ENCODE results near the gene DDX5.
"Not testable (repeated sequence)": the region's sequence is repeated elsewhere in the genome, so short reads cannot be mapped to it uniquely, and the experiment has no call there.

DDX5 gene

DNA sequence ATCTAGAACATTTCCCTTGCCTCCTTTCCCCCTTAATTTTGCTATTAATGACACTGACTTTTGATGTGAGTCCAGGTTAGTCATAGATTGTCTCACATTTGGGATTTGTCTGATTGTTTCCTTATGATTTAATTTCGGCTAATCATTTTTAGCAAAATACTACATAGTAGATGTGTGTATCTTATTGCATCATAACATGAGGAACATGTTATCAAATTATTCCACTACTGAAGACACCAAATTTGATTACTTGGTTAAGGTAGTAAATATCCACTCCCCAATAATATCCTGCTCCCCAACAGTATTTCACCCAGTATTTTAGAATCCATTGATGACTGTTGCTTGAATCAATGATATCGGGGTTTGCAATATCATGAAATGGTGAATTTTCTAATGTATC, 12.0 kb downstream of the DDX5 start:
- no peak for DNase-seq

DNA sequence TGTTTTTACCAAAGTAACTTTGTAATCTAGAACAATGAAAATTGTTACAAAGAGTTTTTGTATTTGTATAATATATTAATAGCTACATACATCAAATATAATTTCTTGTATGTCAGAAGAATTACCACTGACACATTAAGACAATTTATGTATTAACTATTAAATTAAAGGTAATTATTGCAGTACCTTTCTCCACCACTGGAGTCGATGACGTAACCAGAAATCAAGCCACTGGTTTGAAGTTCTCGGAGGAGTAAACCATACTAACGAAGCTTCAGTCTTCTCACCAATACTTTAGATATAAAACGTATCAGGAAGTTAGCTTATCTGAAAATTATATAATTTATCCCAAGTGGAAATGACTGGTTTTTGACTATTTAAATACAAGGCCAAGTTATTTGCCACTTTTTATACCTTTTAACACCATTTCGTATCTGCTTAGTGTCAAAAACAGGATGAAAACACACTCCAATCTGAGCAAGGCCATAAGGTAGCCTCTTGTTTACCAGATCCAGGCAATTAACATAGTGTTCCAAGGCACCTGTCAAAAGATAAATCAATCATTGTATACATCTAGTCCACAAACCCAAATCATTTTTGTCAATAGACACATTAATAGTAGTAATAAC, 13.5 kb downstream of the DDX5 start:
- no peak for DNase-seq

DNA sequence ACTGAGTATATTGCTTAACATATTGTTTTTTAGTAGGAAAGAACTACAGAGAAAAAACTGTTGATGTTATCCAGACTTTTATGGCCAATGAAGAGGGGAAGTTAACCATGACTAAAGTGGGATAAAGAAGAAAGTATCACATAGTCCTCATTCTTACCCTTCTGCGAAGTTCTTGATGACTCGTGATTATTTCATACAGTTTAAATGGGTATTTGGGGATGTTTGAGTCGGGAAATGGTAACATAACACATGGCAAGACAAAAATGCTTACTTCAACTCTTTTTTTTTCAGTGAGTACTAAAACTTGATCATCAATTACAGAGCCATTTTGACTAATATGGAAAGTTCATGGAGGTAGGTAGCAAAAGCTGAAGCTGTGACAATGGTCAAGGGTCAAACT, 14.1 kb downstream of the DDX5 start:
- DNase-seq: no peak

DNA sequence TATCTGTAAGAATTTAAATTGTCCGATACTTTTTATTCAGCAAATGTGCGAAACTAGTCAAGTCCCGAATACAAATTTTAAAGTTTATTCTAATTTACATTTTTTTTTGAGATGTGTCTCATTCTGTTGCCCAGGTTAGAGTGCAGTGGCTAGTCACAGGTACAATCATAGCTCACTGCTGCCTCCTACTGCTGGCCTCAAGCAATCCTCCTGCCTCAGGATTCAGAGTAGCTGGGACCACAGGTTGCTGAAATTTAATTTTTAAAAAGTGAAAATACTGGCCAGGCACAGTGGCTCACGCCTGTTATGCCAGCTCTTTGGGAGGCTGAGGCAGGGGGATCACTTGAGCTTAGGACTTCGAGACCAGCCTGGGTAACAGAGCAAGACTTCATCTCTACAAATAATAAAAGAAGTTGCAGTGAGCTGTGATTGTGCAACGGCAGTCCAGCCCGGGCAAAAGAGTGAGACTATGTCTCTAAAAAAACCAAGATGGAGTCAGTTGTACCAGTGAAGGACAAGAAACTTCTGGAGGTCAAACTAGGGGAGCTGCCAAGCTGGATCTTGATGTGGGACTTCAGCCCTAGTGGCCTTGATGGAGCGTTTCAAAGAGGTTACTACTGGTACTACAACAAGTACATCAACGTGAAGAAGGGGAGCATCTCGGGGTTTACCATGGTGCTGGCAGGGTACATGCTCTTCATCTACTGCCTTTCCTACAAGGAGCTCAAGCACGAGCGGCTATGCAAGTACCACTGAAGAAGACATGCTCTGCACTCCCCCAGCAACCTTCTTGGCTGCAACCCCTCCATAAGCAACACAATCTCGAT, 14.8 kb downstream of the DDX5 start:
- DNase-seq: peak in 1 of 56 donors; percentile 0

DNA sequence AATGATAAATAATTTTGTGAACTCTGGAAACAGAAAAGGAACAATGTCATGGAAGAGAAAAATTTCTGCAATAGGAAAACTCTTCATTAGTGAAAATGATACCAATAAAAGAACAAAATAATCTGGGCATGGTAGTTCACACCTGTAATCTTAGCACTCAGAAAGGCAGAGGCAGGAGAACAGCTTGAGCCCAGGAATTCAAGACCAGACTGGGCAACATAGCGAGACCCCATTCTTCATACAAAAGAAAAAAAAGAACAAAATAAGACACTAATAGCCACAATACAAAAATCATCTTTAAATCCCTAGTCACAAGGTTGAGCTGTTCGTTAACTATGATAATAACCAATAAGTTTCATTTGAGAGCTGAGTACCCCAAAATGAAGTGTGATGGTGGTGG, 17.8 kb downstream of the DDX5 start:
- no peak for DNase-seq

DNA sequence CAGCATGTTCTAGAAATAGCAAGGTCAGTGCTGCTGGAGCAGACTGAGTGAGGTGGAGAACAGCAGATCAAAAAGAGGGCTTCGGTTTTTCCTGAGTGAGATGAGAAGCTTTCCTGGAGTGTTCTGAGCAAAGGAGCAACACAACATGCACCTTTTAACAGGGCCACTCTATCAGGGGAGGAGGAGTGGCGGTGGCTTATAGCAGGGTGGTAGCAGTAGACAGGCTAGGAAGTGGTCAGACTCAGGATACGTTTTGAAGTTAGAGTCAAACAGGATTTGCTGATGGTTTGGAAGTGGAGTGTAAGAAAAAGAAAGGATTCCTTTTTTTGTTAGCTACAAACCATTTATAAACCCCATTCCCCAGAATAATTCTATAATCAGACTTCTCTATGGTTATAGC, 21.7 kb downstream of the DDX5 start:
- no peak for DNase-seq

DNA sequence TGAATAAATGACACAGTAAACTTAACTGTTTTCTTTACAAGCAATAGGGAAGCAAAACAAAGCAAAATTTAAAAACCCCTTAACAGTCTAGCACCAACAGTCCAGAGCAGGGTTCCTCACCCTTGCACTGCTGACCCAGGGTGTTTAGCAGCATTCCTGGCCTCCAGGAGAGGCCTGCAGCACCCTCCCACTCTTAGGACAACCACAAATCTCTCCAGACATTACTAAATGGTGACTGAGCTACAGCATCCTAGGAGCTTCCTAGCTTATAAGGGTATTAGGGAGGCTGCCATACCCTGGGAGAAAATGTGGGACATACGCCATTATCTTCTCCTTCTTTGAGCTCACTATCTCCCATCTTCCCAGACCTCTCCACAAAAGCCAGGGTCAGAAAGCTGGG, 25.1 kb downstream of the DDX5 start:
- no peak for DNase-seq

DNA sequence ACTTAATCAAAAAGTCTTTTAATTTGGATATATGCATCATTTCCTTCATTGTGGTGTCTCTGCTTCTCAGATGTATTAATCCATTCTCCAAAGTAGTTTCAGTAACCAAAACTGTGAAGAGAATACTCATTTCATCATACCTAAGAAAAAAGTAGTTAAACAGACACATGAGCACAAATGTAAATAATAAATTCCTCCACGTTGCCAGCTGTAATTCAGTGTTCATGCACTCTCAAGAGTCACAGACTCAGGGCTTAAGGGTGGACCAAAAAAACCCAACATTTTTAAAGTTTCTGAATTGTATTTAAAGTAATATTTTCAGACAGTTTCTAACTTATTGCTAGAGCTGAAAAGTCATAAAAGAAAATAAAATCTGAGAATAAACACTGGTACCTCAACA, 28.2 kb downstream of the DDX5 start:
- DNase-seq: no peak

DNA sequence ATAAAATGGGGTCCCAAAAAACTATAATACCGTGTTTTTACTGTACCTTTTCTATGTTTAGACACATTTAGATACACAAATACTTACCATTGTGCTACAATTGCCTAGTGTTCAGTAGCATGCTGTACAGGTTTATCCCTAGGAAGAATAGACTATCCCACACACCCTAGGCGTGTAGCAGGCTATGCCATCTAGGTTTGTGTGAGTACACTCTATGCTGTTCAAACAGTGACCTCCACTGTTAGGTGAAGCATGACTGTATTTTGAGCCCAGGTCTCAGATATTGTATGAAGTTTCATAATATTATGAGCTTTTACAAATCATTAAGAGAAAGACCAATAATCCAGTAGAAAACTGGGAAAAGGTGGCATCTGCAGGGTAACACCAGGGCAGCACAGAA, 33.5 kb downstream of the DDX5 start:
- DNase-seq: no peak

DNA sequence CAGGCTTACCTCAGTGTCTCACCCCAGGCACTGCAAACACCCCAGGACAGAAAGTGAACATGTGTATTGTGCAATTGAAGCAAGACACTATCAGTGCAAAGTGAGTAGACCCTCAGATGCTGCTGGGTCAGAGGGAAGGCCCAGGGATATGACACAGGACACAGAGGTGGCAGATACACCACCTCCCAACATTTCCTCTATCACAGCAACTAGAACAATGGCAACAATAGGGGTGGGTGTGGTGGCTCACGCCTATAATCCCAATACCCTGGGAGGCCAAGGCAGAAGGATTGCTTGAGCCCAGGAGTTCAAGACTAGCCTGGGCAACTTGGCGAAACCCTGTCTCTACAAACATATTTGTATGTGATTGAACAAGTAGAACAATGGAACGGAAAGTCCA, 34.6 kb downstream of the DDX5 start:
- DNase-seq: no peak

DNA sequence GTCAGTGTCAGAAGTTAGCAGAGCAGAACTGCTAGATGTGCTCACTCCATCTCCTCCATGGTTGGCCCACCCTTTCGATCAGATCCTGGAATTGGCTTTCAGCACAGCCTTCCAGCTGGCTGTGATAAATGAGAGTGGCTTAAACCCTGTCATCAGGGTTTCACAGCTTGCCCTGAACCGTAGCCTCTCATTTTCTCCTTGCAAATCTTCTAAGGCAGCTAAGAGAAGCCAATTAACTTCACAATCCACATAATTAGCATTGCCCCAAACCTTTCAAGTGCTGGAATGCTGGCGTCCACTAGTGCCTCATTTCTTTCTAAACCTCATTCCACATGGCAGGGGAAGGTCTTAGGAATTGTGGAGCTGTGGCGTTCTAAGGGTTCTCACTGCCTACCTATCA, 35.5 kb downstream of the DDX5 start:
- no peak for DNase-seq

DNA sequence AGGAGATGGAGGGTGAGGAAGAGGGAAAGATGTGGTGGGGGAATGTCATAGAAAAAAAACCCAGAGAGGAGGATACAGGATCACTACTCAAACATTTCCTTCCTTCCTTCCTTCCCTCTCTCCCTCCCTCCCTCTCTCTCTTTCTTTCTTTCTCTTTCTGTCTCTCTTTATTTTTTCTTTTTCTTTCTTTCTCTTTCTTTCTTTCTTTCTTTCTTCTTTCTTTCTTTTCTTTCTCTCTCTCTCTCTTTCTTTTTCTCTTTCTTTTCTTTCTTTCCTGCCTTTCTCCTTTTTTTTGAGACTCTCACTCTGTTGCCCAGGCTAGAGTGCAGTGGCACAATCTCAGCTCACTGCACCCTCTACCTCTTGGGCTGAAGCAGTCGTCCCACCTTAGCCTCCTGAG, 39.3 kb downstream of the DDX5 start:
- not testable (repeated sequence) for DNase-seq

DNA sequence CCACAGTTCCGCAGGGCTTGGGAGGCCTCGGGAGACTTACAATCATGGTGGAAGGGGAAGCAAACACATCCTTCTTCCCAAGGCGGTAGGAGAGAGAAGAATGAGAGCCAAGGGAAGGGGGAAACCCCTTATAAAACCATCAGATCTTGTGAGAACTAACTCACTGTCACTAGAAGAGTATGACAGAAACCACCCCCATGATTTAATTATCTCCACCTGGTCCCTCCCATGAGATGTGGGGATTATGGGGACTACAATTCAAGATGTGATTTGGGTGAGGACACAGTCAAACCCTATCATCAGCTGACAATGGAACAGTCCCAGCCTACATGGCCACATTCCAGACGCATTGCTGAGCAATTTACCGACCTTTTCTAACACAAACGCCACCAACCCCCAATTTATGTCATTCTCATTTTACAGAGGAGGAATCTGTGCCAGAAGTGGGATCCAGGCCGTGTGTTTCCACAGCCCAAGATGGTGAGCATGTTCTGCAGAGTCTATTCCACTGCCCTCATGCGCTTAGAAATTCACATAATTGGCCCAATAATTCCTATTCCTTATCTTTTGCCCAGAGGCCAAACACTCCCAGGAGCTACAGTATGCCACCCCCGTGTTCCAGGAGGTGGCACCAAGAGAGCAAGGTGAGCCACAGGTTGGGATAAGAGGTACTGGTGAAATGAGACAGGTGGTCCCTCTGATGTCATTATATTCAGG, 39.9 kb downstream of the DDX5 start:
- no peak for DNase-seq

DNA sequence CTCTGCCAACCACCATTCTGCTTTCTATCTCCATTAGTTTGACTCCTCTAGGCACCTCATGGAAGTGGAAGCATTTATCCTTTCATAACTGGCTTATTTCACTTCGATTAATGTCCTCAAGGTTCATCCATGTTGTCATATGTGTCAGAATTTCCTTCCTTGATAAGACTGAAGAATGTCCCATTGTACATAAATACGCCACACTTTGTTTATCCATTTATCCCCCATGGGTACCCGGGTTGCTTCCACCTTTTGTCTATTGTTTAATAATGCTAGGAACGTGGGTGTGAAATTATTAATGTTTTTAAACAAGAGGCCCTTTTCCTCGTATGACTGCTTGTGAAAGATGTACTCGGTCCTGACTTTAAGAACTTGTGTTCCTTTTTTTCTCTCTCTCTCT, 44.3 kb downstream of the DDX5 start:
- DNase-seq: no peak

DNA sequence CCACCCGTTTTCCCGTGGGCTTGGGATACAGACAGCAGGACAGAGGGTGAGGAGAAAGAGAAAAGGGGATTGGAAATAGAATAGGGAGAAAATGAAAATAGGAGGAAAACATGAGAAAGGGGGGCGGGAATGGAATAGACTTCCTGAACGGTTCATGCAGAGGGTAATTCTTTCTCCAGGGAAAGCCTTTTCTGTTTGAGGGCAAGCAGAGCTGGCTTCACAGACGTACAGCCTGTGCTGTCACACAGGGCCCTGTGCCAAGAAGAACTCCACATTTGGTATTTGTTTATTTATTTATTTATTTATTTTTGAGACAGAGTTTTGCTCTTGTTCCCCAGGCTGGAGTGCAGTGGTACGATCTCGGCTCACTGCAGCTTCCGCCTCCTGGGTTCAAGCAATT, 45.1 kb downstream of the DDX5 start:
- no peak for DNase-seq

DNA sequence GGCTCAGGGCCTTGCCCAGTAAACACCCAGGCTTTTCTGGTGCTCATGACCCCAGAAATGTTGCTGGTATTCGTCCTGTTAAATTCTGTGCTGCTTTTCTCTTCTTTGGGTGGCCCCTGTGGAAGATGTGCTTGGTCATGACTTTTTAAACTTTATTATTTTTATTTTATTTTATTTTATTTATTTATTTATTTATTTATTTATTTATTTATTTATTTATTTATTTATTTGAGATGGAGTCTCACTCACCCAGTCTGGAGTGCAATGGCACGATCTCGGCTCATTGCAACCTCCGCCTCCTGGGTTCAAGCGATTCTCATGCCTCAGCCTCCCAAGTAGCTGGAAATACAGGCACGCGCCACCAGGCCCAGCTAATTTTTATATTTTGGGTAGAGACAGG, 46.3 kb downstream of the DDX5 start:
- not testable (repeated sequence) for DNase-seq

DNA sequence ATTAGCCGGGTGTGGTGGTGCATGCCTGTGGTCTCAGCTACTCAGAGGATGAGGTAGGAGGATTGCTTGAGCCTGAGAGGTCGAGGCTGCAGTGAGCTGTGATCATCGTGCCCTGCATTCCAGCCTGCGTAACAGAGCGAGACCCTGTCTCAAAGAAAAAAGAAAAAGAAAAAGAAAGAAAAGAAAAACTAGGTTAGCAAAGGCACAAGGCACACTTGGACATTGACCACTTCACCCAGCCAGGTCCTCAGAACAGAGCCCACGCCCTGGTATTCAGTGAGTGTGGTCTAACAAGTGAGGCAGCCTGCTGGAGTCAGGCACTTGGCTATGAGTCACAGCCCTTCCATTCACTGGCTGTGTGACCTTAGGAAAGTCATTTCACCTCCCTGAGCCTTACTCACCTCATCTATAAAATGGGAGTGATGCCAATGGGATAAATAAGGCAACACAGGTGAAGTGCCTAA, 46.8 kb downstream of the DDX5 start:
- DNase-seq: no peak

DNA sequence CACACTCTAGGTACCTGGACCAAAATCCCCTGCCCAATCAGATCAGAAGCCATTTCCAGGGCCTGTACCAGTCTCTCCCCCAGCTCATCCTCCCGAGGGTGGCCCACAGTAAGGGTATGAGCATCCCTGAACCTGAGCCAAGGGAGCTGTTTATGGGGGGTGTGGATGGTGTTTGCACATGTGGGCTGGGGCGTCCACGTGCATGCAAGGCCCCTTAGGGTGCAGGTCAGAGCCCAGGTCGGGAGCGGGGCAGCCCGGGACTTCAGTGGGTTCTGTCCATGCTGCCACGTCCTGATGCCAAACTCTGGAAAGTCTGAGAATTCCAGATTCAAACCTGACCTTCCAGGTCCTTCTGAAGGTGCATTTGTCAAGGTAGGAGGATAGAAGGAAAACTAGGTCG, 47.3 kb downstream of the DDX5 start:
- no peak for DNase-seq

DNA sequence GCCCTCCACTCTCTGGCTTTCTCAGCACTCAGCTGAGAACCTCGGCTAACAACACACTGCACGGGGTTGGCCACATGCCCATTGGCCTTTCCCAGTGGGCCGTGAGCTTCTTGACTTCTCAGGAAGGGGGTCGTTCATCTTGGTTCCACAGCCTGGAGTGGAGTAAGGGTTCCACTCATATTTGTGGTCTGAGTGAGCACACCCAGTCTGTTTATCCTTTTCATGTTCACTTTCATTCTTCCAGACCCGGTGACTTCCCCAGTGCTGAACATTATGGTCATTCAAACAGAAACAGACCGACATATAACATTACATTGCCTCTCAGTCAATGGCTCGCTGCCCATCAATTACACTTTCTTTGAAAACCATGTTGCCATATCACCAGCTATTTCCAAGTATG, 48.9 kb downstream of the DDX5 start:
- no peak for DNase-seq

DNA sequence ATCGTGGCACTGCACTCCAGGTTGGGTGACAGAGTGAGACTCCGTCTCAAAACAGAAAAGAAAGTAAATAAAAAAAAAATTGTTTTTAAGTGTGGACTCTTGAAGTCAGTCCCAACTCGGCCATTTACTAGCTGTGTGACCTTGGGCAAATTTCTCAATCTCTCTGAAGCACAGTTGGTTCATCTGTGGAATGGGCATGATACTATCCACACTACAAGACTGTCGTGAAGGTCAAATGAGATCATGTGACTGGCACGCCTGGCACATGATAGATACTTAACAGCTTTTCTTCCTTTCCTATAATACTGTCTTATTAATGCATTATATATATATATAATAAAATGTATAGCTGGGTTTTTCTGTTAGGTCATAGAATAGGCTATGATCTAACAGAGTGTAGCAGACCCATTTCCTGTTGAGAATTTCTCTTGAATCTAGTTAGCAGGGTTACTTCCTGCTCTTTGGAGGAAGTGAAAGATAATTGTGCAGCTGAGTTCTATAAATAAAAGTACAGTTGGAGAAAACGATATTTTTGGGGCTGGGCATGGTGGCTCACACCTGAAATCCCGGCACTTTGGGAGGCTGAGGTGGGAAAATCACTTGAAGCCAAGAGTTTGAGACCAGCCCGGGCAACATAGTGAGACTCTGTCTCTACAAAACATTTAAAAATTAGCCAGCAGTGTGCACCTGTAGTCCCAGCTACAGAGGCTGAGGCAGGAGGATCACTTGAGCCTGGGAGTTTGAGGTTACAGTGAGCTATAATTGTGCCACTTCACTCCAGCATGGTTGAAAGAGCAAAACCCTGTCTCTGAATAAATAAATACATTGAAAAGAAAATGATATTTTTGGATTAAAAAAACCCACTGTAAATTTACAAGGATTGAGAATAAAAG, 49.9 kb downstream of the DDX5 start:
- DNase-seq: no peak

DNA sequence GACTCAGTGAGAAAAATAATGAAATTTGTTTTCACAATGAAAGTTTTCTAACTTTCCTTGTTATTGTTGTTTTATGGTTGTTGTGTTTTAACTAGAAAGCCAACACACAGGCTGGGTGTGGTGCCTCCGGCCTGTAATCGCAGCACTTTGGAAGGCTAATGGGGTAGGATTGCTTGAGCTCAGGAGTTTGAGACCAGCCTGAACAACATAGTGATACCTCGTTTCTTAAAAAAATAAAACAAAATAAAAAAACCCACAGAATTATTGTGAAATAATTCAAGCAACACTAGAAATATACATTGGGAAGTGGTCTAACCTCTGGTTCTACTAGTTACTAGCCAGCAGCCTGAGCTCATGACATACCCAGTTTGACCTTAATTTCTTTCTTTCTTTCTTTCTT, 56.5 kb downstream of the DDX5 start:
- no peak for DNase-seq
